Gastroesophageal sphincter (tissue), 3 donors: ENCODE results near the gene PREX1.

Experiments
- POLR2A ChIP-seq, 2 donors: fragments of 450-650 bp; IDR thresholded peaks; one replicate each; pipeline ENCODE4 v1.6.1; 2017; ENCODE audit warnings: antibody characterized with exemption in 2 of 2, mild to moderate bottlenecking in 2 of 2, moderate library complexity in 1 of 2
- POLR2AphosphoS5 ChIP-seq: sonication (generic); formaldehyde crosslinking; IDR thresholded peaks from one replicate; pipeline ENCODE4 v1.6.1; 2017; ENCODE audit warnings: antibody characterized with exemption
- TF ChIP-seq, protein P1 (sequence below), 4 experiments: fragments of 200-600 bp in 2 of 4; fragments of 450-650 bp in 2 of 4; sonication (generic) in 1 of 4; IDR thresholded peaks; one replicate each; pipeline ENCODE4 v1.5.1; 2017 to 2019; ENCODE audit warnings: antibody characterized with exemption in 4 of 4, mild to moderate bottlenecking in 2 of 4, moderate library complexity in 2 of 4

GRCh38 chr20:48619126-48620101 lies 208.4 kb downstream of the PREX1 start:
- TF ChIP-seq POLR2AphosphoS5 (no peak), POLR2A (IDR thresholded peaks at IDR 0.05) (no peak)
- TF ChIP-seq, protein P1, sequence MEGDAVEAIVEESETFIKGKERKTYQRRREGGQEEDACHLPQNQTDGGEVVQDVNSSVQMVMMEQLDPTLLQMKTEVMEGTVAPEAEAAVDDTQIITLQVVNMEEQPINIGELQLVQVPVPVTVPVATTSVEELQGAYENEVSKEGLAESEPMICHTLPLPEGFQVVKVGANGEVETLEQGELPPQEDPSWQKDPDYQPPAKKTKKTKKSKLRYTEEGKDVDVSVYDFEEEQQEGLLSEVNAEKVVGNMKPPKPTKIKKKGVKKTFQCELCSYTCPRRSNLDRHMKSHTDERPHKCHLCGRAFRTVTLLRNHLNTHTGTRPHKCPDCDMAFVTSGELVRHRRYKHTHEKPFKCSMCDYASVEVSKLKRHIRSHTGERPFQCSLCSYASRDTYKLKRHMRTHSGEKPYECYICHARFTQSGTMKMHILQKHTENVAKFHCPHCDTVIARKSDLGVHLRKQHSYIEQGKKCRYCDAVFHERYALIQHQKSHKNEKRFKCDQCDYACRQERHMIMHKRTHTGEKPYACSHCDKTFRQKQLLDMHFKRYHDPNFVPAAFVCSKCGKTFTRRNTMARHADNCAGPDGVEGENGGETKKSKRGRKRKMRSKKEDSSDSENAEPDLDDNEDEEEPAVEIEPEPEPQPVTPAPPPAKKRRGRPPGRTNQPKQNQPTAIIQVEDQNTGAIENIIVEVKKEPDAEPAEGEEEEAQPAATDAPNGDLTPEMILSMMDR (IDR thresholded peaks at IDR 0.05) = no peak
